Muscle of back (tissue), 11 donors: ENCODE measurements around the gene IGSF11. TPM values are rescaled to one million over a fixed set of nuclear protein-coding genes. Genes with fewer than 3 reads are reported as not detected.
A peak's percentile ranks its signal among the peaks of the same experiment; 100 is the strongest.

ENCODE experiments used
- DNase-seq, 3 donors: peaks; one replicate each; pipeline versions ENCODE4 v3.0.0 to v3.0.0-alpha.2; 2013
- polyA plus RNA-seq, 10 donors: library from polyadenylated mRNA; unstranded; fragments of 120-200 nt; gene quantifications; one replicate each; pipeline ENCODE4 v1.2.1, GENCODE V29; 2013; ENCODE audit not compliant: insufficient read length in 10 of 10

Gene IGSF11
- polyA plus RNA-seq, 10 donors, result 0.98 to 6.2 (median 3.0) TPM

DNA sequence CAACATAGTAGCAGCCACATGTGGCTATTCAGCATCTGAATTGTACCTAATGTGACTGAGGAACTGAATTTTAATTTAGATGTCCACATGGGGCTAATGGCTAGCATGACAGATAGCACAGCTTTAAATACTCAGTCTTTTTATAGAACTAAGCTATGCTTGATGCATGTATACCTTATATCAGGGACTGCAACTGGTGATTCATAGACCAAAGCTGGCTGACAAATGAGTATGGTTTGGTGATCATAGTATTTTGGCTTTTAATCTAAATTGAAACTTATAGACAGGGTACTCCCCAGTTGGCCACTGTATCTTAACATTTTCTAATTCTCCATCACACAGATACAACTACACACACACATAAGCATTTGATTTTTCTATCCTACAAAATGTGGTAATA lies 83.6 kb downstream of the IGSF11 start:
- DNase-seq, result no peak

DNA sequence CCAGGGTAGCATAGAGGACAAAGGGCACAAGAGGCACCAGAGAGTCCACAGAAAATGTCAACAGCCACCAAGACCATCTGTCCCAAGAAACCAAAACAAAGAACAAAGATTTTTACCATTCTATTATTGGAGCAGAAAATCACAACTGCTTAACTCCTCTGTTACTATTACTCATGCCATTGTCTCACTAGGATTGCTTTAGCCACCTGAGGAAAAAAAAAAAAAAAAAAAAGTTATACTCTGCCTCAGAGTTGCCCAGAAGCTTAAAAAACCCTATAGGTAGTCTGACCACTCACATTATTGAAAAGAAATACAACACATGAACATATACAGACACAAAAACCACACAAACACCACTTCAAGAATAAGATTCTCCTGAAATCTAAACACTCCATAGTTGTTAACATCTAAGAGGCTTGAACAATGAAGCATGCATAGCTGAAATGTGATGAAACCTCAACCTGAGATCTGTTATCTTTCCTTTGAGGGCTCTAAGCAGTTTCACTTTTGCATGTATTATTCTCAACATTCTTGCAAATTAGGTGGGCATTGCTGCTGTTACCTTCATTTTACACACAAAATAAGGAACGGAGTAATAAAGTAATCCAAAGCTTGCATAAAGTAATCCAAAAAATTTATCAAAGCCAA lies 85.4 kb downstream of the IGSF11 start:
- no peak for DNase-seq

- DNase-seq, result no peak
Observed at GRCh38 chr3:118948146-118948545, 86.5 kb downstream of the IGSF11 start.

GRCh38 chr3:118946449-118946848 lies 88.2 kb downstream of the IGSF11 start:
- no peak for DNase-seq

- DNase-seq, result no peak
Observed at GRCh38 chr3:118945834-118946233, 88.8 kb downstream of the IGSF11 start.

GRCh38 chr3:118943597-118943996 lies 91.0 kb downstream of the IGSF11 start:
- peak in 2 of 3 donors; percentile 0 to 2 for DNase-seq

DNA sequence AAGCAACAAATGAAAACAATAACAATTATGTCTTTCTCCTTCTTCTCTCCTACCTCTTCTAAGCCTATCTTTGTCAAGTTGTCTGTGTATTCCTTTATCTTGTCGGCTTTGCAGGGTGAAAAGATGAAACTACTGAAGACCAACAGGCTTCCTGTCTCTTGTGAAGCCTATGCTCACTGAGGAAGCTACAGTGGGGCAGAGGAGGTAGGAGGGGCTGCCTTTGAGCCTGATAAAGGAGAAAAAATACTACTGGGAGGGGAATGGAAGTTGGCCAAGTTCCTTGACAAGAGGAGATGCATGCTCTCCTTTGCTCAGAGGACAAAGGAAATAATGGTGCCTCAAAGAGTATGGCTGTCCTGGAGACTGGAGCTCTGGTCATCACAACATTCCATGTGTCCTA lies 92.0 kb downstream of the IGSF11 start:
- DNase-seq, result no peak

DNA sequence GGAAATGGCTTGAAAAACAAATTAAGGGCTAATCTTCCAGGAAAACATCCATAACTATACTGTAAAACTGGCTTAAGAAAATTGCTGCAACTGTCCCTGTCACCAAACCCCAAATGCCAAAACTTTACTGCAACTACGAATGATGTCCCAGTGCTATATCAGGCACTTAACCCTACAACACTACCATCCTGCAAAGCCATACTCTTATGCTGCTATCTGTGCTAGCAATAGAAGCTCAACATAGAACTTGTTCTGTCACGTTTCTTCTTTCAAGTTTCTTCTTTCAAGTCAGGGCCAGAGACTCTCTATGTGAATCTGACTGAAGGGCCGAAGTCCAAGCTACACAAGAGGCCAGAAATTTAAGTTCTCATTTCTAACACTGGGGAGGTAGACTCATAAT lies 92.5 kb downstream of the IGSF11 start:
- DNase-seq, result no peak

GRCh38 chr3:118941236-118941635 lies 93.4 kb downstream of the IGSF11 start:
- no peak for DNase-seq

DNA sequence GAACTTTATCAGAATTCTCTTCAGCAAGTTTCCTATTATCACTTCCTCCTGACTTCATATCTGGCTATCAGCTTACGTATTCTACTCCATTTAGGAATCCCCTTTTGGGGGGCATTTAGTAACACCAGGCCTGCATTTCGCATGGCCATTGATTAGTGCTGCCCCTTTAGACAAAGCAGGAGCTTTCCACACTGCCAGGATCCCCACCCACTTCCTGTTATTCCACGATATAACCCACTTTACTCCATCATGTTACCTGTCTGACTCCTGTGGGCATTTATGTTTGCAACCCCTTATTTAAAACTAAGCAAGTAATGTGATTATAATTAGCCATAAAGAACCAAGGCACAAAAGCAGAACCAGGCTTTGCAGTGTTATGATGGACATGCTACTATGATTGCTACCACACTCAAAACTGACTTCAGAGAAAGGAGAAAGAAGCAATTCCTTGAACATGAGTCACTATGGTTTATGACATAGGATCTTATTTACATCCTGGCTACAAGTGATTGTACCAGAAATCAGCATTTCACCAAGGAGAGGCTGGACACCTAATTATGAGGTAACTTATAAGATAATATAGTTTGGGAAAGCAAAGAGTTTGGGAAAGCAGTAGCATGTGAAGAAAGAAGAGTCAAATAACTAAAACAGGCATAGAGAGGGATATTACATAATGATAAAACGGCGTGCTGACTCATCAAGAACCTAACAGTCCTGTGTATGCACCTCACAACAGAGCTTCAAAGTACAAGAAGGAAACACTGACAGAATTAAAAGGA lies 96.3 kb downstream of the IGSF11 start:
- DNase-seq, result no peak

- DNase-seq, result no peak
Observed at GRCh38 chr3:118936811-118937210, 97.8 kb downstream of the IGSF11 start.

GRCh38 chr3:118932822-118933558 lies 101.7 kb downstream of the IGSF11 start:
- no peak for DNase-seq

DNA sequence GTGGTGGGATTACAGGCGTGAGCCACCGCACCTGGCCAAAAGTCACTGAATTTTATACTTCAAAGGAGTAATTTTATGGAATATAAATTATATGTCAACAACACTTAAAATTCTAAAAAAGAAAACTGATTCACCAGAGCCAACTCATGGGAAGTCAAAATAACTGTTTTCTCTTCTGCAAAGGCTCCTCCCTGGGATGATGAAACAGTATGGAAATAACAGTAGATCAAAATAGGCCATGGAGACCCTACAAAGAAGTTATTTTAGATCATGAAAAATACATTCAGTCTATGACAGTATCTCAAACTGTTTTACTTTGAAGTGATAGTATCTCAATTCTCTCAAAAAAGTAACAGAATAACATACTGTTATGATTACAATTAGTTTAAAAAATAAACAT lies 102.7 kb downstream of the IGSF11 start:
- DNase-seq, result no peak

GRCh38 chr3:118927449-118927848 lies 107.2 kb downstream of the IGSF11 start:
- no peak for DNase-seq

- DNase-seq, result no peak
Observed at GRCh38 chr3:118912188-118912587, 122.5 kb downstream of the IGSF11 start.

GRCh38 chr3:118910332-118910731 lies 124.3 kb downstream of the IGSF11 start:
- DNase-seq, result no peak

DNA sequence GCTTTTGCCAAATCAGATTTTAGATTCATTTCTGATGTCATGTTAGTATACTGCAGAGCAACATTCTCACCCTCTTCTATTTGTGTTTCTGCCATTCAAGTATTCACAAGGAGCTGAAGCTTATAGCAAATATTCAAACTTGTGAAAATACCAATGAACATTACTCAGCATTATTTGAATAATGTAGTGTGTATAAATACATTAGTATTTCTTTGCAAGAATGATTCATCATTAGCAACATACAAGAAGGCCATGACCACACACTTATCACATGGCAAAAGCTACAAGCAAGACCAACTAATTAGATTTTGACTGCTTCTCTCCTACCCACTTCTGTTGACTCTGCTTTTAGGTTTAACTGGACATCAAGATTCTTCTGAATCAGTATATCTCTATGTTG lies 124.9 kb downstream of the IGSF11 start:
- DNase-seq, result no peak

- no peak for DNase-seq
Observed at GRCh38 chr3:118907909-118908308, 126.7 kb downstream of the IGSF11 start.

- no peak for DNase-seq
Observed at GRCh38 chr3:118900737-118901525, 133.7 kb downstream of the IGSF11 start.

- no peak for DNase-seq
Observed at GRCh38 chr3:118890206-118890605, 144.4 kb downstream of the IGSF11 start.

- DNase-seq, result no peak
Observed at GRCh38 chr3:118889691-118890090, 145.0 kb downstream of the IGSF11 start.

DNA sequence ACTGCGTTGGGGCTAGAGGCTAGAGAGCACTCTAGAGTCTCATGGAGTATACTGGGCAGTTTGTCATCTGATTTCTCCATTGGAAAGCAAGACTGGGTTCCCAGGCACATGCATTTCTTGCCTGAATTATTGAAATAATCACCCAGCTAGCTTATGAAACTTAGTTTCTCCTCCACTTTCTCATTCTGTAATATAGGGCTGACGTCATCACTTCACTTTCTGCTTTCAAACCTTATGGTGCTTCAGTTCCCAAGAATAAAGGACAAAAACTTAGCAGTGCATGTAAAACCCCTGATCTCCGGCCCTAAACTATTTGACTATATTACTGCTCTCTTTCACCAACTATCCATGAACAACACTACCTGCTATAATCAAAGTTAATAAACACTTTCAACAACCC lies 147.9 kb downstream of the IGSF11 start:
- no peak for DNase-seq
